K562 (cell line): ENCODE measurements around the gene GALNT12. TPM values are rescaled to one million over a fixed set of nuclear protein-coding genes. Genes with fewer than 3 reads are reported as not detected.

ENCODE experiments used
- ARHGAP35 ChIP-seq: fragments of 450-650 bp; IDR thresholded peaks from 2 replicates; pipeline ENCODE4 v1.6.1; 2018; ENCODE audit not compliant: partially characterized antibody
- CAMTA2 ChIP-seq: fragments of 250-450 bp; sonication (Bioruptor Pico); conservative IDR thresholded peaks from 2 replicates; pipeline ENCODE4 v1.5.1; 2022
- CBX2 ChIP-seq: fragments of 200-600 bp; sonication (generic); IDR thresholded peaks from one replicate; pipeline ENCODE4 v1.6.1; 2012; ENCODE audit warnings: mild to moderate bottlenecking, low read length, inconsistent platforms; ENCODE audit not compliant: insufficient read depth, poor library complexity, severe bottlenecking
- CC2D1A ChIP-seq: fragments of 450-650 bp; IDR thresholded peaks from 2 replicates; pipeline ENCODE4 v1.6.1; 2017; ENCODE audit warnings: mild to moderate bottlenecking
- CXXC5 ChIP-seq: fragments of 250-450 bp; sonication (Bioruptor Pico); IDR thresholded peaks from 2 replicates; pipeline ENCODE4 v1.8.0; 2022; ENCODE audit warnings: inconsistent platforms, mild to moderate bottlenecking, moderate library complexity
- ESRRB ChIP-seq: fragments of 250-450 bp; sonication (Bioruptor Pico); IDR thresholded peaks from 2 replicates; pipeline ENCODE4 v1.5.0; 2020; ENCODE audit warnings: mild to moderate bottlenecking, moderate library complexity, borderline replicate concordance
- ETV5 ChIP-seq: sonication (generic); formaldehyde crosslinking; IDR thresholded peaks from 2 replicates; pipeline ENCODE4 v1.4.0; 2020; ENCODE audit warnings: low read depth, mild to moderate bottlenecking, missing genetic modification reagents
- GTF2F1 ChIP-seq: IDR thresholded peaks from 2 replicates; pipeline ENCODE4 v1.6.1; 2011; ENCODE audit warnings: low read depth, low read length, improper control_type of control experiment
- HDAC1 ChIP-seq, 2 experiments: fragments of 450-650 bp; IDR thresholded peaks; 2 replicates each; pipeline ENCODE4 v1.6.1; 2016 to 2017; ENCODE audit warnings: inconsistent platforms in 1 of 2, mild to moderate bottlenecking in 1 of 2, moderate library complexity in 1 of 2
- HLTF ChIP-seq: fragments of 450-650 bp; IDR thresholded peaks from 2 replicates; pipeline ENCODE4 v1.6.1; 2016
- MTA3 ChIP-seq: fragments of 450-650 bp; formaldehyde crosslinking; IDR thresholded peaks from 2 replicates; pipeline ENCODE4 v1.6.1; 2017; ENCODE audit warnings: mild to moderate bottlenecking, borderline replicate concordance
- NFIX ChIP-seq: fragments of 250-450 bp; sonication (Bioruptor Pico); IDR thresholded peaks from 2 replicates; pipeline ENCODE4 v1.4.0; 2020; ENCODE audit warnings: low read depth, mild to moderate bottlenecking, moderate library complexity
- RBM39 ChIP-seq: fragments of 200-400 bp; formaldehyde crosslinking; optimal IDR thresholded peaks from 2 replicates; pipeline ENCODE3; 2018; ENCODE audit warnings: low read depth, low read length
- SMAD4 ChIP-seq: fragments of 250-450 bp; sonication (Bioruptor Pico); conservative IDR thresholded peaks from 2 replicates; pipeline ENCODE4 v1.8.0; 2021; ENCODE audit warnings: inconsistent platforms, mild to moderate bottlenecking, moderate library complexity
- TOE1 ChIP-seq, 2 experiments: fragments of 450-650 bp in 1 of 2; sonication (generic) in 1 of 2; formaldehyde crosslinking in 1 of 2; IDR thresholded peaks; 2 replicates each; pipeline versions ENCODE4 v1.7.1 to v1.8.0; 2016 to 2022; ENCODE audit warnings: borderline replicate concordance in 2 of 2, mild to moderate bottlenecking in 2 of 2, antibody characterized with exemption in 1 of 2, inconsistent platforms in 1 of 2, low read depth in 1 of 2, missing genetic modification reagents in 1 of 2, moderate library complexity in 1 of 2
- ZBTB17 ChIP-seq: fragments of 450-650 bp; formaldehyde crosslinking; IDR thresholded peaks from 2 replicates; pipeline ENCODE4 v1.4.0; 2020; ENCODE audit warnings: mild to moderate bottlenecking
- ZNF197 ChIP-seq: fragments of 200-800 bp; sonication (Bioruptor generic); IDR thresholded peaks from 2 replicates; pipeline ENCODE4 v1.6.1; 2016; ENCODE audit warnings: low read depth, missing genetic modification characterization, missing compliant biosample characterization
- polyA plus RNA-seq, 8 experiments: library from polyadenylated mRNA; depleted of rRNA in 4 of 8; stranded (reverse) in 5 of 8; unstranded in 3 of 8; fragments of >200 nt; fragmentation: Nextera tagmentation in 2 of 8; fragmentation: Illumina TruSeq in 1 of 8; extraction: Ambion mirVana in 2 of 8; extraction: Trizol in 1 of 8; gene quantifications; 2 replicates each; pipeline versions ENCODE4 v1.2.1 to v1.2.3, GENCODE V29; 2011 to 2014; ENCODE audit warnings: inconsistent platforms in 1 of 8, missing spikeins in 1 of 8
- total RNA-seq, 7 experiments: library from RNA; depleted of rRNA in 6 of 7; stranded (reverse); fragments of >200 nt in 6 of 7; fragmentation: Illumina TruSeq in 2 of 7; extraction: Trizol in 2 of 7; gene quantifications; 2 replicates each; pipeline versions ENCODE4 v1.2.1 to v1.2.3, GENCODE V29; 2011 to 2021; ENCODE audit warnings: low replicate concordance in 1 of 7
- TF ChIP-seq, protein P1 (sequence below): fragments of 450-650 bp; IDR thresholded peaks from 2 replicates; pipeline ENCODE4 v1.7.0; 2016; ENCODE audit warnings: borderline replicate concordance
- TF ChIP-seq, protein P2 (sequence below): fragments of 200-800 bp; sonication (Bioruptor generic); IDR thresholded peaks from 2 replicates; pipeline ENCODE4 v1.6.1; 2017; ENCODE audit warnings: missing genetic modification characterization, missing compliant biosample characterization
- TF ChIP-seq, protein P3 (sequence below): fragments of 250-450 bp; sonication (Bioruptor Pico); IDR thresholded peaks from 2 replicates; pipeline ENCODE4 v1.4.0; 2020; ENCODE audit warnings: mild to moderate bottlenecking, moderate library complexity
- TF ChIP-seq, protein P4 (sequence below): fragments of 250-450 bp; sonication (Bioruptor Pico); IDR thresholded peaks from 2 replicates; pipeline ENCODE4 v1.9.0; 2021; ENCODE audit warnings: mild to moderate bottlenecking, inconsistent platforms

Gene GALNT12
- total and polyA plus RNA-seq, 9 of the 15 experiments (the other 6 are each of a cell fraction or from before 2014, with no cell fraction given) = 29.7 to 82.9 (median 44.2) TPM

DNA sequence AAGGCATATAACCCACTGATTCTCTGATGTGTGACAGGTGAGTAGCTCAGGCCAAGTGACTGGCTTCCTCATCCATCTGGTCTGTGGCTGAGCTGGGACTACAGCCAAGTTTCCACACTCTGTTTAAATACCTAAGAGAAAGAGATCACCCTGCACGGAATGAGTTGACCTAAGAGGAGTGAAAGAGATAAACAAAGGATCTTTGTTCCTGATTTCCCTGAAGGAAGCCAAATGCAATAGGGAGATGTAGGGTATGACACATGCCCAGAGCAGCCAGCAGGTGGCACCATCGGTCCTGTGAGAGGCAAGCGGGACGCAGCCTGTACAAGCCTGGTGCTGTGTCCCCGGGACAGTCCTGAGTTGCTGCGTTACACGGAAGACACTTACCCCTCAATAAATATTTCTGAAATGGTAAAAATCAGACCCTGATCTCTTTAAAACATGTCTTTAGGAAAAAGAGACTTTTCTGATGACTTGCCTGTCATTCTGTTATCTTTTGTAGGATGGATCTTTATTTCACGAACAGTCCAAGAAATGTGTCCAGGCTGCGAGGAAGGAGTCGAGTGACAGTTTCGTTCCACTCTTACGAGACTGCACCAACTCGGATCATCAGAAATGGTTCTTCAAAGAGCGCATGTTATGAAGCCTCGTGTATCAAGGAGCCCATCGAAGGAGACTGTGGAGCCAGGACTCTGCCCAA lies 41.1 kb downstream of the GALNT12 start (continued):
- TF ChIP-seq ESRRB (CRISPR knock-in tag) (no peak), ARHGAP35 (no peak), HLTF (no peak), CAMTA2 (CRISPR knock-in tag) (no peak), ZNF197 (CRISPR knock-in tag) (no peak), MTA3 (no peak; the same call in 1 of the 2 replicates), CC2D1A (peak; percentile 70; the same call in 1 of the 2 replicates), HDAC1 (IDR thresholded peaks at IDR 0.05) (0 out of 4 replicates have a peak, but pooled peaks of 1 of the 2 experiments have one; percentile 36), SMAD4 (no peak), ETV5 (CRISPR knock-in tag) (0 out of 2 replicates have a peak, but pooled peaks have one; percentile 18), CBX2 (no peak), ZBTB17 (0 out of 2 replicates have a peak, but pooled peaks have one; percentile 39), GTF2F1 (no peak), NFIX (CRISPR knock-in tag) (no peak), TOE1 (IDR thresholded peaks at IDR 0.05; ENCODE audit: borderline replicate concordance) (peak; percentile 61; the same call in 1 of the 2 replicates), TOE1 (CRISPR knock-in tag; IDR thresholded peaks at IDR 0.05; ENCODE audit: borderline replicate concordance, low read depth) (no peak), CXXC5 (CRISPR knock-in tag) (peak; percentile 62), RBM39 (no peak)
- TF ChIP-seq, protein P1, sequence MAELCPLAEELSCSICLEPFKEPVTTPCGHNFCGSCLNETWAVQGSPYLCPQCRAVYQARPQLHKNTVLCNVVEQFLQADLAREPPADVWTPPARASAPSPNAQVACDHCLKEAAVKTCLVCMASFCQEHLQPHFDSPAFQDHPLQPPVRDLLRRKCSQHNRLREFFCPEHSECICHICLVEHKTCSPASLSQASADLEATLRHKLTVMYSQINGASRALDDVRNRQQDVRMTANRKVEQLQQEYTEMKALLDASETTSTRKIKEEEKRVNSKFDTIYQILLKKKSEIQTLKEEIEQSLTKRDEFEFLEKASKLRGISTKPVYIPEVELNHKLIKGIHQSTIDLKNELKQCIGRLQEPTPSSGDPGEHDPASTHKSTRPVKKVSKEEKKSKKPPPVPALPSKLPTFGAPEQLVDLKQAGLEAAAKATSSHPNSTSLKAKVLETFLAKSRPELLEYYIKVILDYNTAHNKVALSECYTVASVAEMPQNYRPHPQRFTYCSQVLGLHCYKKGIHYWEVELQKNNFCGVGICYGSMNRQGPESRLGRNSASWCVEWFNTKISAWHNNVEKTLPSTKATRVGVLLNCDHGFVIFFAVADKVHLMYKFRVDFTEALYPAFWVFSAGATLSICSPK = no peak
- TF ChIP-seq, protein P2, sequence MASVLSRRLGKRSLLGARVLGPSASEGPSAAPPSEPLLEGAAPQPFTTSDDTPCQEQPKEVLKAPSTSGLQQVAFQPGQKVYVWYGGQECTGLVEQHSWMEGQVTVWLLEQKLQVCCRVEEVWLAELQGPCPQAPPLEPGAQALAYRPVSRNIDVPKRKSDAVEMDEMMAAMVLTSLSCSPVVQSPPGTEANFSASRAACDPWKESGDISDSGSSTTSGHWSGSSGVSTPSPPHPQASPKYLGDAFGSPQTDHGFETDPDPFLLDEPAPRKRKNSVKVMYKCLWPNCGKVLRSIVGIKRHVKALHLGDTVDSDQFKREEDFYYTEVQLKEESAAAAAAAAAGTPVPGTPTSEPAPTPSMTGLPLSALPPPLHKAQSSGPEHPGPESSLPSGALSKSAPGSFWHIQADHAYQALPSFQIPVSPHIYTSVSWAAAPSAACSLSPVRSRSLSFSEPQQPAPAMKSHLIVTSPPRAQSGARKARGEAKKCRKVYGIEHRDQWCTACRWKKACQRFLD (CRISPR knock-in tag) = 0 out of 2 replicates have a peak, but pooled peaks have one; percentile 30
- TF ChIP-seq, protein P3, sequence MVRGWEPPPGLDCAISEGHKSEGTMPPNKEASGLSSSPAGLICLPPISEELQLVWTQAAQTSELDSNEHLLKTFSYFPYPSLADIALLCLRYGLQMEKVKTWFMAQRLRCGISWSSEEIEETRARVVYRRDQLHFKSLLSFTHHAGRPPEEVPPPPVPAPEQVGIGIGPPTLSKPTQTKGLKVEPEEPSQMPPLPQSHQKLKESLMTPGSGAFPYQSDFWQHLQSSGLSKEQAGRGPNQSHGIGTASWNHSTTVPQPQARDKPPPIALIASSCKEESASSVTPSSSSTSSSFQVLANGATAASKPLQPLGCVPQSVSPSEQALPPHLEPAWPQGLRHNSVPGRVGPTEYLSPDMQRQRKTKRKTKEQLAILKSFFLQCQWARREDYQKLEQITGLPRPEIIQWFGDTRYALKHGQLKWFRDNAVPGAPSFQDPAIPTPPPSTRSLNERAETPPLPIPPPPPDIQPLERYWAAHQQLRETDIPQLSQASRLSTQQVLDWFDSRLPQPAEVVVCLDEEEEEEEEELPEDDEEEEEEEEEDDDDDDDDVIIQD (CRISPR knock-in tag) = no peak
- TF ChIP-seq, protein P4, sequence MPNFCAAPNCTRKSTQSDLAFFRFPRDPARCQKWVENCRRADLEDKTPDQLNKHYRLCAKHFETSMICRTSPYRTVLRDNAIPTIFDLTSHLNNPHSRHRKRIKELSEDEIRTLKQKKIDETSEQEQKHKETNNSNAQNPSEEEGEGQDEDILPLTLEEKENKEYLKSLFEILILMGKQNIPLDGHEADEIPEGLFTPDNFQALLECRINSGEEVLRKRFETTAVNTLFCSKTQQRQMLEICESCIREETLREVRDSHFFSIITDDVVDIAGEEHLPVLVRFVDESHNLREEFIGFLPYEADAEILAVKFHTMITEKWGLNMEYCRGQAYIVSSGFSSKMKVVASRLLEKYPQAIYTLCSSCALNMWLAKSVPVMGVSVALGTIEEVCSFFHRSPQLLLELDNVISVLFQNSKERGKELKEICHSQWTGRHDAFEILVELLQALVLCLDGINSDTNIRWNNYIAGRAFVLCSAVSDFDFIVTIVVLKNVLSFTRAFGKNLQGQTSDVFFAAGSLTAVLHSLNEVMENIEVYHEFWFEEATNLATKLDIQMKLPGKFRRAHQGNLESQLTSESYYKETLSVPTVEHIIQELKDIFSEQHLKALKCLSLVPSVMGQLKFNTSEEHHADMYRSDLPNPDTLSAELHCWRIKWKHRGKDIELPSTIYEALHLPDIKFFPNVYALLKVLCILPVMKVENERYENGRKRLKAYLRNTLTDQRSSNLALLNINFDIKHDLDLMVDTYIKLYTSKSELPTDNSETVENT (CRISPR knock-in tag) = no peak
